GM21515 (cell line): ENCODE data around the gene SIRT5.

Experiments
- ATAC-seq: cut with Tn5 transposase; IDR thresholded peaks from one replicate; pipeline ENCODE4 v1.9.1; 2021; ENCODE audit not compliant: unreplicated experiment

SIRT5 gene

GRCh38 chr6:13586603-13587542, 12.5 kb downstream of the SIRT5 start:
- ATAC-seq: no peak

- no peak for ATAC-seq
These were observed 15.4 kb downstream of the SIRT5 start for GRCh38 chr6:13589801-13590200.

GRCh38 chr6:13590574-13591153, 16.3 kb downstream of the SIRT5 start:
- ATAC-seq: no peak

- ATAC-seq: no peak
These were observed 17.0 kb downstream of the SIRT5 start for GRCh38 chr6:13591205-13591921.

GRCh38 chr6:13593103-13593502, 18.7 kb downstream of the SIRT5 start:
- no peak for ATAC-seq

- ATAC-seq: no peak
These were observed 19.3 kb downstream of the SIRT5 start for GRCh38 chr6:13593720-13594119.

GRCh38 chr6:13597073-13597472, 22.7 kb downstream of the SIRT5 start:
- ATAC-seq: no peak

- no peak for ATAC-seq
These were observed 25.6 kb downstream of the SIRT5 start for GRCh38 chr6:13600036-13600435.

GRCh38 chr6:13604135-13604534, 29.7 kb downstream of the SIRT5 start:
- no peak for ATAC-seq

GRCh38 chr6:13604546-13605416, 30.4 kb downstream of the SIRT5 start:
- ATAC-seq: no peak

GRCh38 chr6:13605634-13606033, 31.2 kb downstream of the SIRT5 start:
- no peak for ATAC-seq

- no peak for ATAC-seq
These were observed 37.3 kb downstream of the SIRT5 start for GRCh38 chr6:13611715-13612114.

GRCh38 chr6:13613029-13613594, 38.7 kb downstream of the SIRT5 start:
- ATAC-seq: no peak

GRCh38 chr6:13614126-13614925, 39.9 kb downstream of the SIRT5 start:
- ATAC-seq: peak; percentile 19

GRCh38 chr6:13614926-13615791, 40.8 kb downstream of the SIRT5 start, which contains the start of gene NOL7:
Gene NOL7, plus strand, starts transcription at chr6:13615335. Its CDS starts 24 bp downstream, at chr6:13615359.
- peak; percentile 87 for ATAC-seq

- no peak for ATAC-seq
These were observed 41.4 kb downstream of the SIRT5 start for GRCh38 chr6:13615792-13616120.

GRCh38 chr6:13617066-13617465, 42.7 kb downstream of the SIRT5 start:
- no peak for ATAC-seq

GRCh38 chr6:13624871-13625288, 50.5 kb downstream of the SIRT5 start:
- no peak for ATAC-seq
